Measurements from ENCODE around the gene WDR27. TPM values are rescaled to one million over a fixed set of nuclear protein-coding genes. Genes with fewer than 3 reads are reported as not detected.

The WDR27 gene
- total RNA-seq, 2 experiments from 2014 or later, result 29.0 to 29.7 TPM

Other genes starting within 250 kb of the WDR27 start
- 10 to 100 TPM; 20.8 to 21.0 TPM for gene C6orf120, start 97 bp upstream of the WDR27 start, total RNA-seq
- 10 to 100 TPM; 72.7 to 79.8 TPM for gene PHF10, start 22.5 kb upstream of the WDR27 start, total RNA-seq
- 1 to 10 TPM; 2.0 TPM for gene DYNLT2, start 49.5 kb upstream of the WDR27 start, total RNA-seq
- 10 to 100 TPM; 24.0 to 26.2 TPM for gene ERMARD, start 49.6 kb upstream of the WDR27 start, total RNA-seq